ENCODE data around the gene MMS19. TPM values are rescaled to one million over a fixed set of nuclear protein-coding genes. Genes with fewer than 3 reads are reported as not detected.
"Not testable (repeated sequence)": the region's sequence is repeated elsewhere in the genome, so short reads cannot be mapped to it uniquely, and the experiment has no call there.

MMS19 gene
- polyA plus RNA-seq, 3 donors = 82.2 to 94.1 (median 84.4) TPM

- DNase-seq (ENCODE audit: low read depth in 3 of 3, low spot score in 2 of 3) = no peak
These were observed 8.2 kb upstream of the MMS19 start for GRCh38 chr10:97506199-97506991.

GRCh38 chr10:97505152-97505551 lies 6.9 kb upstream of the MMS19 start:
- no peak for DNase-seq (ENCODE audit: low read depth in 3 of 3, low spot score in 2 of 3)

- no peak for DNase-seq (ENCODE audit: low read depth in 3 of 3, low spot score in 2 of 3)
These were observed 5.2 kb upstream of the MMS19 start for GRCh38 chr10:97503406-97503805.

GRCh38 chr10:97502916-97503315 lies 4.7 kb upstream of the MMS19 start:
- no peak for DNase-seq (ENCODE audit: low read depth in 3 of 3, low spot score in 2 of 3)

- no peak for DNase-seq (ENCODE audit: low read depth in 3 of 3, low spot score in 2 of 3)
These were observed 2.0 kb upstream of the MMS19 start for GRCh38 chr10:97500297-97500575.

GRCh38 chr10:97499561-97500296 lies 1.5 kb upstream of the MMS19 start:
- DNase-seq (ENCODE audit: low read depth in 3 of 3, low spot score in 2 of 3) = no peak

- no peak for DNase-seq (ENCODE audit: low read depth in 3 of 3, low spot score in 2 of 3)
These were observed 779 bp upstream of the MMS19 start, which contains the start of gene UBTD1 for GRCh38 chr10:97498841-97499560. TSS of gene UBTD1 (plus strand) at chr10:97498924. CDS start at chr10:97499204, 280 bp downstream.

- no peak for DNase-seq (ENCODE audit: low read depth in 3 of 3, low spot score in 2 of 3)
These were observed 598 bp downstream of the MMS19 start for GRCh38 chr10:97497572-97498075.

- no peak for DNase-seq (ENCODE audit: low read depth in 3 of 3, low spot score in 2 of 3)
These were observed 3.2 kb downstream of the MMS19 start for GRCh38 chr10:97494863-97495506.

GRCh38 chr10:97494151-97494550 lies 4.1 kb downstream of the MMS19 start:
- DNase-seq (ENCODE audit: low read depth in 3 of 3, low spot score in 2 of 3) = no peak

- DNase-seq (ENCODE audit: low read depth in 3 of 3, low spot score in 2 of 3) = no peak
These were observed 7.6 kb downstream of the MMS19 start for GRCh38 chr10:97490592-97490991.

- DNase-seq (ENCODE audit: low read depth in 3 of 3, low spot score in 2 of 3) = no peak
These were observed 12.5 kb downstream of the MMS19 start for GRCh38 chr10:97485647-97486281.

GRCh38 chr10:97483921-97484320 lies 14.3 kb downstream of the MMS19 start:
- DNase-seq (ENCODE audit: low read depth in 3 of 3, low spot score in 2 of 3) = no peak

- no peak for DNase-seq (ENCODE audit: low read depth in 3 of 3, low spot score in 2 of 3)
These were observed 14.7 kb downstream of the MMS19 start for GRCh38 chr10:97483506-97483905.

- no peak for DNase-seq (ENCODE audit: low read depth in 3 of 3, low spot score in 2 of 3)
These were observed 15.8 kb downstream of the MMS19 start for GRCh38 chr10:97482381-97482780.

GRCh38 chr10:97481071-97481470 lies 17.2 kb downstream of the MMS19 start:
- DNase-seq (ENCODE audit: low read depth in 3 of 3, low spot score in 2 of 3) = no peak

GRCh38 chr10:97479939-97480338 lies 18.3 kb downstream of the MMS19 start:
- no peak for DNase-seq (ENCODE audit: low read depth in 3 of 3, low spot score in 2 of 3)

GRCh38 chr10:97479410-97479809 lies 18.8 kb downstream of the MMS19 start:
- not testable (repeated sequence) for DNase-seq (ENCODE audit: low read depth in 3 of 3, low spot score in 2 of 3)

GRCh38 chr10:97475936-97476594 lies 22.2 kb downstream of the MMS19 start:
- DNase-seq (ENCODE audit: low read depth in 3 of 3, low spot score in 2 of 3) = no peak

GRCh38 chr10:97474918-97475317 lies 23.3 kb downstream of the MMS19 start:
- no peak for DNase-seq (ENCODE audit: low read depth in 3 of 3, low spot score in 2 of 3)
